HG02852 (cell line): ENCODE measurements around the gene SFXN5.
"Not testable (repeated sequence)": the region's sequence is repeated elsewhere in the genome, so short reads cannot be mapped to it uniquely, and the experiment has no call there.

Experiments used
- ATAC-seq: cut with Tn5 transposase; IDR thresholded peaks from one replicate; pipeline ENCODE4 v1.9.1; 2021; ENCODE audit warnings: mild to moderate bottlenecking, moderate library complexity; ENCODE audit not compliant: unreplicated experiment

The SFXN5 gene

GRCh38 chr2:73101626-73102256 is 30.2 kb upstream of the SFXN5 start:
- no peak for ATAC-seq

GRCh38 chr2:73100956-73101355 is 29.4 kb upstream of the SFXN5 start:
- ATAC-seq, result no peak

GRCh38 chr2:73099486-73099885 is 28.0 kb upstream of the SFXN5 start:
- no peak for ATAC-seq

DNA sequence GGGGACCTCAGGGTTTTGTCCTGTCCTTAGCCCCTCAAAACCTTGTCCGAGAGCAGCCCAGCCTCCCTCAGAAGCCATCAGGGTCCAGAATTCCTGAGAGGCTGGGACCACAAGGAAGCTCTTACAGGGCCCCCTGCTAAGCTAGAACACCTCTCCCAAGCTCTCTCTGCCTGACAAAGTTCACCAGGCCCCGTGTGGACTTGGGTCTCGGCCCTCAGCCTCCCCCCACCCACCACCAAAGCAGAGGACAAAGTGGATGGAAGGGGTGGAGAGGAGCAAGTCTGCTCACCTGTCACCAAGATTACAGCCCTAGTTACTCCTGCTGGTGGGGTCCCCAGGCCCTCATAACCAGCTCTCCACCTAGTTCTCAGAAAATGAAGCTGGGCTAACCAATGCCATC is 24.4 kb upstream of the SFXN5 start:
- ATAC-seq, result no peak

DNA sequence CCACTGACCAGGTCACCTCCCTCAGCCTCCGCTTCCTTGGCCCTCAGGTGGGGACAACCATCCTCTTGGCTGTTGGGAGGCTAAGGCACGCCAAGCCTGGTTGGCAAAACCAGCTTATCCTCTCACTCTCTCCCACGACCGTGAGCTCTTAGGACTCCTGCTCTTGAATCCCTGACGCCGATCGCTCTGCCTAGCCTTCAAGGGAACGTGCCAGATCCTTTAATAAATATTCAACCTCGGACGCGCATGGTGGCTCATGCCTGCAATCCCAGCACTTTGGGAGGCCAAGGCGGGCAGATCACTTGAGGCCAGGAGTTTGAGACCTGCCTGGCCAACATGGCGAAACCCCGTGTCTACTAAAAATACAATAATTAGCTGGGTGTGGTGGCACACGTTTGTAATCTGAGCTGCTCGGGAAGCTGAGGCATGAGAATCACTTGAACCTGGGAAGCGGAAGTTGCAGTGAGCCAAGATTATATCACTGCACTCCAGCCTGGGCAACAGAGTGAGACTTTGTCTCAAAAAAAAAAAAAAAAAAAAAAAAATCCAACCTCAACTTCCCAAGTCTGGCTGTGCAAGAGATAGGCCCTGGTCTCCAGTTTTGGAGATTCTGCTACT is 22.2 kb upstream of the SFXN5 start:
- ATAC-seq, result not testable (repeated sequence)

DNA sequence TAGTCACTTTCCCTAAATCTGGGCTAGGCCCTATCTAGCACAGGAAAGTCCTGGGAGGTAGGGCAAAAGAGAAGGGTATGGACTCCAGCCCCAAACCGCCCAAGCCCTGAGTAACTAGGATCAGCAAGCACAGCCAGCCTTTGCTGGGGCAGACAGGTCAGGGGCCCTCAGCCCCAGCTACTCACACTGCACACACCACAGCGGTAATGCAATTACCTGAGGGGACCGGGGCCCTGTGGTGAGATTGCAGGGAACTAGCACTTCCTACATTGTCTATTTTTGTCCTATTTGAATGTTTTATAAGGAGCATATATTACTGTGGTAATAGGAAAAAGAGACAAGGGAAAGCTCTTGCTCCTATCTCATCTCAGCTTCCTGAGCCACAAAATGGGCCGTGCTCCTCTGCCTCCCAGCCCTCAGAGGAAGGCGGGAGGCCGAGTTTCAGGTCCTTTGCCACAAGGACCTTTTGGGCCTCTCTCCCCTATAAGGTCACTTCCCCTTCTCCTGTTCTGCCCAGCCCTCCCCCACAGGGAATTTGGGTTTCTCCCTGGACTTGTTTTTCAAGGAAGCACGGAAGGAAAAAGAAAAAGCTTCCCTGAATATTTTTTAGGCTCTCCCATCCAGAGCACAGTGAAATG is 20.8 kb upstream of the SFXN5 start:
- ATAC-seq, result no peak

GRCh38 chr2:73091696-73092095 is 20.2 kb upstream of the SFXN5 start:
- ATAC-seq, result no peak

GRCh38 chr2:73091164-73091563 is 19.7 kb upstream of the SFXN5 start:
- ATAC-seq, result no peak

DNA sequence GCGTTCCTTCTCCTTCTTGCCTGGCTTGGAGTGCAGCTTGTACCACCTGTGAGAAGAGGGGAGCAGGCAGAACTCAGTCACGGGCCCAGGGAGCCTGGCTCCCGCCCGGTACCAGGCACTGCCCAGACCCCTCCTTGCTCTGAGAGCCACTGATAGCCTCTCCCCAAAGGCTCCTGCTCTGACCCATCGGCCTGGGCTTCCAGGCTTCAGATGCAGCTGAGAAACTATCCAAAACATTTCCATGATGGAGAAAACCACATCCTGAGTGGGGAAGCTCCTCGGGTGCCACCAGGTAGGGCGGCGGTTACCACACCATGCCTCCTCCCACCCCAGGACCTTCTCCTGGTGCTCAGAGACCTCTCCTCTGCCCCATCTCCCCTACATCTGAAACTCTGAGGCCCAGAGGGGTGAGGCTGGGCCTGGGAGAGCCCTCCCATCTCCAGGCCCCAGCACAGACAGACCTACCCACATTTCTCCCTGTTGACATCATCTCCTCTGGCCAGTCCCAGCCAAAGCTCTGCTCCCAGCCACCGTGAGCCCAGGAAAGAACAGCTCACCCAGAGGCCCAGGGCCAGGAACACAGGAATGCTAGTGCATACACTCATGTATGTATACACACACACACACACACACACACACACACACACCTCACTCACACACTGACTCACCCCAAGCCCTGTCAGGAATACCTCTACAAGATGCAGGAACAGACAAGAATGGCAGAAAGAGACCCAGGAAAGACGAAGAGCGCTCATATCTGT is 17.9 kb upstream of the SFXN5 start:
- no peak for ATAC-seq

DNA sequence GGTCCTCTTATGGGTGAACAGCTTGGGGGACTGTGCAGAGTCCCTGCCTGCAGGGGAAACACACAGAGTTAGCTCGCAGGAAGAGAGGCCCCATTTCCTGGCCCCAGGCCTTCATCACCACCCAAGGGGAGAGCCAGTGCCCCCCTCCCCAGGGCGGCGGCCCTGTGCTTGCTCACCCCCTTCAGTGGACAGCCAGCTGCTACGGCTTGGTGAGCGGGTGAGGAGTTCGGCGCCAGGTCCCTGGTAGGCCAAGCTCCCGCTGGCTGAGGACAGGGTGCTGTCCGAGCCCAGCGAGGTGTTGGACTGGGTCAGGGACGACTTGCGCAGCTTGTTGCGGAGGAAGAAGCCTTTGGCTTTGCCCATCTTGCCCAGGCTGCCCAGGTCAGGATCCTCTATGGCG is 17.2 kb upstream of the SFXN5 start:
- ATAC-seq, result no peak

DNA sequence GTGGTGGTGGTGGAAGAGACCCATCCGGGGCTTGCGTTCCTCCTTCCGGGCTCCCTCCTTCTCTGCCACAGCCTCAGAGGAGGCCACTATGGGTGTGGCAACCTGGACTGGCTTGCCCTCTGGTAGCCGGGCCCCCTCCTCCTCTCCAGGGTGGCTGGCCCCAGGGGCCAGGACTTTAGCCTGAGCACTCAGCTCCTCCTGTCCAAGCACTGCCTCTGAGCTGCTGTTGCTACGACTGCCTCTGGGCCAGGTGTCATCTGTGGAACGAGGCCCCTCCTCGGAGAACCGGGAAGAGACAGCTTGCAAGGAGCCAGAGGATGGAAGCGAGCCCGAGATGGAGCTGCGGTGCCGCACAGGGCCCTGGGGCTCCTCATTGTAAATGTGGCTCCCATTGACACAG is 16.7 kb upstream of the SFXN5 start:
- ATAC-seq, result no peak

DNA sequence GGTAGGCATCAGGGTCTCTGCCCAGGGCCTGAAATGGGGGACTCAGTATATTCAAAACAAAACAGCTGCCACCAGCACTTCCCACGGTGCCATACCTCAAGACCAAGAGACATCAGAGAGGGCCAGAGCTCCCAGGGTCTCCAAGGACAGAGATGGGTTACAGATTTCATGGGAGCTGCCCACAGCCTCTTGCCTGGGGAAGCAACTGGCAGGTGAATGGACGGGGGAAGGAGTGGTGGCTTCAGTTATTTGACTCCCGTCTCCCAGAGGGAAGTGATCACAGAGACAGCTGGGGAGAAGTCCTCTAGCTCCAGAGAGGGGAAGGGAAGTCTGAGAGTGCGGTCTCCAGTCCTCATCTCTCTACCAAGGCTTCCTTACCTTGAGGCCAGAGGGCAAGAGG is 15.8 kb upstream of the SFXN5 start:
- no peak for ATAC-seq

- peak; percentile 94 for ATAC-seq
These were observed 14.2 kb upstream of the SFXN5 start for GRCh38 chr2:73085691-73086090.

- ATAC-seq, result no peak
These were observed 13.5 kb upstream of the SFXN5 start for GRCh38 chr2:73084971-73085370.

DNA sequence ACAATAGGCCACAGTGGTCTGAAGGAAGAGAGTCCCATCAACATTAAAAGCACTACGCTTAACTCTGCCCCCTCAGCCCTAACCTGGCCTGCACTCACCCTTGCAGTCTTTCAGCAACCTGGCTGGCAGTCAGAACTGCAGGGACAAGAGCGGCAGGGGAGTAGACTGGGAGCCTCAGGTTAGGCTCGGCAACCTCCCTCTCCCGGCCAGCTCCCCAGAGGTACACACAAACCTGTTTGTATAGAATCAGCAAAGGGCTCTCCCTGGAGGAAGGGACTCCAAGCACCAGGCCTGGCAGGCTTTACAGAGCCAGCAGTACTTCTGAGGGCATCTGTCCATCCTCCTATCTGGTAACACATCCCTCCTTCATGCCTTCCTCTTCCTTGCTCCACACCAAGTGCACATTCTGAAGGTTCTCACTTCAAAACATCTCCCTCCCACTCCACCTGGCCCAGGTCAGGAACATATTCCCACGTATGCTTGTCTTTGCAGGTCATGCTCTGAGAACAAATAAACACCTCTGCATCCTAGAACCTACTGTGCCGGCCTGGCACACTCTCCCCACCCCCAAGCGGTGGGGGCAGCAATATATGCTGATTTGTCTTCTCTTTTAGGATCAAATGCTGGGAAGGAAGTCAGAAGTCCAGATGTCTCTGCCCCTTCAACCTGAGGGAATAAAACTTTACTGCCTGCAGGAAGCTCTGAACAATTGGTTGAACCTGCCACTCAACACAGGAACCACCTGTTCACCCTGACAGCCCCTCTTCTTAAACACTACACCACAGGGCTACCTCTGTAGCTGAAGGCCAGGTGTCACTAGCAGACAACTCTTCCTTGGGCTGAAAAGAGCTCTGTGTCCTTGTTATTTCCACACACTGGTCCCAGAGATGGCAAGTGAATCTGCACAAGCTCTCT is 12.6 kb upstream of the SFXN5 start:
- no peak for ATAC-seq

GRCh38 chr2:73082523-73083410 is 11.3 kb upstream of the SFXN5 start:
- ATAC-seq, result no peak

- ATAC-seq, result no peak
These were observed 9.7 kb upstream of the SFXN5 start for GRCh38 chr2:73081181-73081671.

GRCh38 chr2:73080321-73081131 is 9.0 kb upstream of the SFXN5 start:
- no peak for ATAC-seq

GRCh38 chr2:73079636-73080035 is 8.1 kb upstream of the SFXN5 start:
- no peak for ATAC-seq
